Measurements from ENCODE around the gene CLCA4. TPM values are rescaled to one million over a fixed set of nuclear protein-coding genes. Genes with fewer than 3 reads are reported as not detected.

Gene CLCA4
- total RNA-seq, 1 experiment from 2014 or later: not detected

DNA sequence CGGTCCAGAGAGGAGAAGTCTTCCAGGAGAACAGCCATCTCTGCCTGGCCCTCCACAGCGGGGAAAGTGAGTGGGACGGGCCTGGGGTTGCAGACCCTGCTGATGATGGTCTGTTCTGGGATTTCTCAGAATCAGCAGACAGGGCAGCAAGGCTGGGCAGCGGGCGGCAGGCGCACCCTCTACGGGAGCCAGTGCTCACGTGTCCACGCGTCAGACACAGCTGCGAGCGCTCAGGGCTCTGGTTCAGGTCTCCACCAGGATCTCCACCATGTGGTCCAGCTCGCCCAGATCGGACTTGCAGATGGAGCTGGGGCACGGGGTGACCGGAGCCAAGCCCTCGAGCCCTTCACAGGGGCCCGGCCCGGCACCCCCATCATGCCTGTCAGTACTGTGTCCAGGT is 5.5 kb downstream of the CLCA4 start (continued):
- TF ChIP-seq, protein P1, sequence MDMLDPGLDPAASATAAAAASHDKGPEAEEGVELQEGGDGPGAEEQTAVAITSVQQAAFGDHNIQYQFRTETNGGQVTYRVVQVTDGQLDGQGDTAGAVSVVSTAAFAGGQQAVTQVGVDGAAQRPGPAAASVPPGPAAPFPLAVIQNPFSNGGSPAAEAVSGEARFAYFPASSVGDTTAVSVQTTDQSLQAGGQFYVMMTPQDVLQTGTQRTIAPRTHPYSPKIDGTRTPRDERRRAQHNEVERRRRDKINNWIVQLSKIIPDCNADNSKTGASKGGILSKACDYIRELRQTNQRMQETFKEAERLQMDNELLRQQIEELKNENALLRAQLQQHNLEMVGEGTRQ (CRISPR knock-in tag; IDR thresholded peaks at IDR 0.05): no peak
- TF ChIP-seq NFE2L1 (CRISPR knock-in tag; IDR thresholded peaks at IDR 0.05): no peak

DNA sequence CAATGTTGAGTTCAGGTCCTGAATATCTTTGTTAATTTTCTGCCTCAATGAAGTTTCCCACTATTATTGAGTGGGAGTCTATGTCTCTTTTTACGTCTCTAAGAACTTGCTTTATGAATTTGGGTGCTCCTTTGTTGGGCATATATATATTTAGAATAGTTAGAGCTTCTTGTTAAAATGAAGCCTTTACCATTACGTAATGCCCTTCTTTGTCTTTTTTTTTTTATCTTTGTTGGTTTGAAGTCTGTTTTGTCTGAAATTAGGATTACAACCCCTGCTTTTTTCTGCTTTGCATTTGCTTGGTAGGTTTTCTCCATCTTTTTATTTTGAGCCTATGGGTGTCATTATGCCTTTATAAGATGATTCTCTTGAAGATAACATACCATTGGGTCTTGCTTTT is 10.9 kb downstream of the CLCA4 start:
- ChIA-PET CTCF (no interaction called here), POLR2A (no interaction called here)
- Mint-ChIP-seq H3K4me3 (no peak overlapping the region), H3K9me3 (peaks cover 24% of the 10 kb centered on the region), H3K27ac (no peak overlapping the region), H3K4me1 (no peaks in the 10 kb centered on the region), H3K27me3 (ENCODE audit: low read depth) (no peaks in the 10 kb centered on the region; the same call in 1 of the 2 replicates), H3K36me3 (0 out of 2 replicates have a peak, but pooled peaks cover 3% of the 10 kb centered on the region)
- ATAC-seq: no peak
- TF ChIP-seq, protein P2, sequence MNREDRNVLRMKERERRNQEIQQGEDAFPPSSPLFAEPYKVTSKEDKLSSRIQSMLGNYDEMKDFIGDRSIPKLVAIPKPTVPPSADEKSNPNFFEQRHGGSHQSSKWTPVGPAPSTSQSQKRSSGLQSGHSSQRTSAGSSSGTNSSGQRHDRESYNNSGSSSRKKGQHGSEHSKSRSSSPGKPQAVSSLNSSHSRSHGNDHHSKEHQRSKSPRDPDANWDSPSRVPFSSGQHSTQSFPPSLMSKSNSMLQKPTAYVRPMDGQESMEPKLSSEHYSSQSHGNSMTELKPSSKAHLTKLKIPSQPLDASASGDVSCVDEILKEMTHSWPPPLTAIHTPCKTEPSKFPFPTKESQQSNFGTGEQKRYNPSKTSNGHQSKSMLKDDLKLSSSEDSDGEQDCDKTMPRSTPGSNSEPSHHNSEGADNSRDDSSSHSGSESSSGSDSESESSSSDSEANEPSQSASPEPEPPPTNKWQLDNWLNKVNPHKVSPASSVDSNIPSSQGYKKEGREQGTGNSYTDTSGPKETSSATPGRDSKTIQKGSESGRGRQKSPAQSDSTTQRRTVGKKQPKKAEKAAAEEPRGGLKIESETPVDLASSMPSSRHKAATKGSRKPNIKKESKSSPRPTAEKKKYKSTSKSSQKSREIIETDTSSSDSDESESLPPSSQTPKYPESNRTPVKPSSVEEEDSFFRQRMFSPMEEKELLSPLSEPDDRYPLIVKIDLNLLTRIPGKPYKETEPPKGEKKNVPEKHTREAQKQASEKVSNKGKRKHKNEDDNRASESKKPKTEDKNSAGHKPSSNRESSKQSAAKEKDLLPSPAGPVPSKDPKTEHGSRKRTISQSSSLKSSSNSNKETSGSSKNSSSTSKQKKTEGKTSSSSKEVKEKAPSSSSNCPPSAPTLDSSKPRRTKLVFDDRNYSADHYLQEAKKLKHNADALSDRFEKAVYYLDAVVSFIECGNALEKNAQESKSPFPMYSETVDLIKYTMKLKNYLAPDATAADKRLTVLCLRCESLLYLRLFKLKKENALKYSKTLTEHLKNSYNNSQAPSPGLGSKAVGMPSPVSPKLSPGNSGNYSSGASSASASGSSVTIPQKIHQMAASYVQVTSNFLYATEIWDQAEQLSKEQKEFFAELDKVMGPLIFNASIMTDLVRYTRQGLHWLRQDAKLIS (CRISPR knock-in tag; IDR thresholded peaks at IDR 0.05; ENCODE audit: borderline replicate concordance): no peak
- TF ChIP-seq, protein P3, sequence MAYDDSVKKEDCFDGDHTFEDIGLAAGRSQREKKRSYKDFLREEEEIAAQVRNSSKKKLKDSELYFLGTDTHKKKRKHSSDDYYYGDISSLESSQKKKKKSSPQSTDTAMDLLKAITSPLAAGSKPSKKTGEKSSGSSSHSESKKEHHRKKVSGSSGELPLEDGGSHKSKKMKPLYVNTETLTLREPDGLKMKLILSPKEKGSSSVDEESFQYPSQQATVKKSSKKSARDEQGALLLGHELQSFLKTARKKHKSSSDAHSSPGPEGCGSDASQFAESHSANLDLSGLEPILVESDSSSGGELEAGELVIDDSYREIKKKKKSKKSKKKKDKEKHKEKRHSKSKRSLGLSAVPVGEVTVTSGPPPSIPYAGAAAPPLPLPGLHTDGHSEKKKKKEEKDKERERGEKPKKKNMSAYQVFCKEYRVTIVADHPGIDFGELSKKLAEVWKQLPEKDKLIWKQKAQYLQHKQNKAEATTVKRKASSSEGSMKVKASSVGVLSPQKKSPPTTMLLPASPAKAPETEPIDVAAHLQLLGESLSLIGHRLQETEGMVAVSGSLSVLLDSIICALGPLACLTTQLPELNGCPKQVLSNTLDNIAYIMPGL (CRISPR knock-in tag; IDR thresholded peaks at IDR 0.05): no peak
- no peak for TF ChIP-seq ZNF532 (CRISPR knock-in tag; IDR thresholded peaks at IDR 0.05; ENCODE audit: borderline replicate concordance)
- TF ChIP-seq MXD4 (CRISPR knock-in tag; IDR thresholded peaks at IDR 0.05; ENCODE audit: borderline replicate concordance): no peak
- TF ChIP-seq, protein P4, sequence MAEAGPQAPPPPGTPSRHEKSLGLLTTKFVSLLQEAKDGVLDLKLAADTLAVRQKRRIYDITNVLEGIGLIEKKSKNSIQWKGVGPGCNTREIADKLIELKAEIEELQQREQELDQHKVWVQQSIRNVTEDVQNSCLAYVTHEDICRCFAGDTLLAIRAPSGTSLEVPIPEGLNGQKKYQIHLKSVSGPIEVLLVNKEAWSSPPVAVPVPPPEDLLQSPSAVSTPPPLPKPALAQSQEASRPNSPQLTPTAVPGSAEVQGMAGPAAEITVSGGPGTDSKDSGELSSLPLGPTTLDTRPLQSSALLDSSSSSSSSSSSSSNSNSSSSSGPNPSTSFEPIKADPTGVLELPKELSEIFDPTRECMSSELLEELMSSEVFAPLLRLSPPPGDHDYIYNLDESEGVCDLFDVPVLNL (CRISPR knock-in tag; IDR thresholded peaks at IDR 0.05; ENCODE audit: borderline replicate concordance, low read depth): no peak
- no peak for TF ChIP-seq CREM (CRISPR knock-in tag; IDR thresholded peaks at IDR 0.05)
- TF ChIP-seq ELF4 (CRISPR knock-in tag; IDR thresholded peaks at IDR 0.05; ENCODE audit: low read depth): no peak
- TF ChIP-seq ZNF512 (CRISPR knock-in tag; IDR thresholded peaks at IDR 0.05; ENCODE audit: borderline replicate concordance): no peak
- TF ChIP-seq IRF1 (CRISPR knock-in tag; IDR thresholded peaks at IDR 0.05): no peak
- DNase-seq (ENCODE audit: low spot score): no peak

Data from WTC11 (cell line).